Epithelial cell of prostate (primary cell): ENCODE data around the gene ZNF576.
"Not testable (repeated sequence)": the region's sequence is repeated elsewhere in the genome, so short reads cannot be mapped to it uniquely, and the experiment has no call there.

ENCODE experiments used
- DNase-seq: peaks from one replicate; pipeline ENCODE4 v3.0.0-alpha.2; 2011; ENCODE audit warnings: low read depth, low spot score
- H3K27ac ChIP-seq: fragments of 450-650 bp; 2 replicates; pipeline ENCODE4 v1.5.1; 2017; ENCODE audit warnings: mild to moderate bottlenecking

Gene ZNF576

DNA sequence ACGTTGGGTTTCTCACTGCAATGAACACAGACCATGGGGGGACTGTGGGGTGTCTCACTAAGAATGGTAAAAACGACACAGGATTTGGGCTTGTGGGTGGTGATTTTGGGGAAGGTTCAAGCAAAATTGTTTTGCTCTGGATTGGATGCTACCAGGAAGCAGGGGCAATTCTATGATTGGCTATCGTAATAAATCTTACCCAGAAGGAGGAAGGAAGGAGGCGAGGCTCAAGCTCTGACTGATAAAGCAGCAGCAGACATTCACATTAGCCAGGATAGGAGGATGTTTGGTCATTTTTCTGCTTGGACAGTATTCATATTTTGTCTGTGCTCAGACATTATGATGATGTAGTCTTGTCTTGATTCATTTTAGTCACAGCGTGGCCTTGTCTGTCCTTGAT lies 1.5 kb downstream of the ZNF576 start:
- DNase-seq, result no peak
- no peak overlapping the region for H3K27ac ChIP-seq

DNA sequence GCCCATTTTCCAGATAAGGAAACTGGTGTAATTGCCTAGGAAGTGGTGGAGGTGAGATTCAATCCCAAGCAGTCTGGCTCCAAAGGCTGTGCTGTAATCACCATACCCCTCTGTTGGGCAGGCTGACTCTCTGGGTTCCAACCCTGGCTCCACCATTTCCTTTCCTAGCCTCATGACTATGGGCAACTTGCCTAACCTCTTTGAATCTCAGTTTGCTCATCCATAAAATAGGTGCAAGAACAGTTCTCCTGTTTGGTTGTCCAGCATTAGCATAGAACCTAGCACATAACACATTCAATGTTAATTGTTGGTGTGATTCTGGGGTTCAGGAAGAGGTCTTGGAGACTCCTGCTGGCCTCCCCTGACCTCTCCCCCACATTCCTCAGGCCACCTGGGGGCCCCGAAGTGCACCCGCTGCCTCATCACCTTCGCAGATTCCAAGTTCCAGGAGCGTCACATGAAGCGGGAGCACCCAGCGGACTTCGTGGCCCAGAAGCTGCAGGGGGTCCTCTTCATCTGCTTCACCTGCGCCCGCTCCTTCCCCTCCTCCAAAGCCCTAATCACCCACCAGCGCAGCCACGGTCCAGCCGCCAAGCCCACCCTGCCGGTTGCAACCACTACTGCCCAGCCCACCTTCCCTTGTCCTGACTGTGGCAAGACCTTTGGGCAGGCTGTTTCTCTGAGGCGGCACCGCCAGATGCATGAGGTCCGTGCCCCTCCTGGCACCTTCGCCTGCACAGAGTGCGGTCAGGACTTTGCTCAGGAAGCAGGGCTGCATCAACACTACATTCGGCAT lies 2.2 kb downstream of the ZNF576 start:
- H3K27ac ChIP-seq, result no peak overlapping the region
- DNase-seq, result no peak

GRCh38 chr19:43599635-43600295 lies 3.4 kb downstream of the ZNF576 start:
- DNase-seq, result no peak

GRCh38 chr19:43600326-43600725 lies 3.9 kb downstream of the ZNF576 start:
- DNase-seq, H3K27ac ChIP-seq: not testable (repeated sequence)

More at GRCh38 chr19:43599635-43600295, 3.4 kb downstream of the ZNF576 start:
- no peak overlapping the region for H3K27ac ChIP-seq

DNA sequence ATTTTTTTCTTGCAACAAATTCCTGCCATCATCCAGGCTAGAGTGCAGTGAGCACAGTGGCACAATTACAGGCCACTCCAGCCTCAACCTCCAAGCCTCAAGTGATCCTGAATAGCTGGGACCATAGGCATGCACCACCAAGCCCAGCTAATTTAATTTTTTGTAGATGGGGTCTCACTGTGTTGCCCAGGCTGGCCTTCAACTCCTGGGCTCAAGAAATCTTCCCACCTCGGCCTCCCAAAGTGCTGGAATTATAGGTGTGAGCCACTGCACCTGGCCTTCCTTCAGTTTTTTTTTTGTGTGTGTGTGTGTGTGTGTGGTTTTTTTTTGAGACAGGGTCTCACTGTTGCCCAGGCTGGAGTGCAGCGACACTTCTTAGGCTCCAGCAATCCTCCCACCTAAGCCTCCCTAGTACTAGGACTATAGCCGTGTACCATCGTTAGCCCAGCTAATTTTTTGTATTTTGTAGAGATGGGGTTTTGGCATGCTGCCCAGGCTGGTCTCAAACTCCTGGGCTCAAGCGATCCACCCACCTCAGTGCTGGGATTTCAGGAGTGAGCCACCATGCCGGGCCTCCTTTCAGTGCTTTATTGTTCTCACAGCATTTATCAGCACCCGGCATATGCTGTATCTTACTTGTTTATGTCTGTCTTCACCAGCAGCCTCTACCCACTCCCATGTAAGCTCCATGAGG lies 9.6 kb downstream of the ZNF576 start:
- no peak for DNase-seq
- peak overlapping the region; percentile 60 for H3K27ac ChIP-seq

DNA sequence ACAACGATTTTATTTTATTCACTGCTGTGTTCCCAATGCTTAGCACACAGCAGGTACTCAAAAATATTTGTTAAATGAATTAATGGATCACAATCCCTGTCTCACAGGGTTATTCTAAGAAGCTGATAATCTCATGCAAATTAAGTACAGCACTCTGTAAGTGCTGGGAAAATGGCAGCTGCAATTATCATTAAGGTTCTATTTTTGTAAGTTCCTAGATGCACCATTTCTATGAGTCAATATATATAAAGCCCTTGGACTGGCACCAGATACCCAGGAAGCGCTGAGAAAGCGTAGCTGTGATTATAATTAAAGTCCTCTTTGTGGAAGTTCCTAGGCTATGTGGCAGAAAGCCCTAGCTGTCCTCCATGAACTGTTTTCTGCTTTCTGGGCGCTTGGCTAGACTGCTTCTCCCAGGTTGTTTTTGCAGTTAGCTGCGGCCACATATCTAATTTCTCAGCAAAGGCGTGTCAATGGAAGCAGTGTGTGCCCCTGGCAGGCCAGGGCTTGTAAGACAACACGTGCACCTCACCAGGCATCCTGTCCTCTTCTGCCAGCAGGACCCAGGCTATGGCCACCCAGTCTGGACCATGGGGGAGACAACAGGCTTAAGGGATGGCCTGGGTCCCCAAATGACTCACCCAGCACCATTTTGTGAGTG lies 10.3 kb downstream of the ZNF576 start:
- peak; percentile 14 for DNase-seq
- H3K27ac ChIP-seq, result peak overlapping the region; percentile 60

DNA sequence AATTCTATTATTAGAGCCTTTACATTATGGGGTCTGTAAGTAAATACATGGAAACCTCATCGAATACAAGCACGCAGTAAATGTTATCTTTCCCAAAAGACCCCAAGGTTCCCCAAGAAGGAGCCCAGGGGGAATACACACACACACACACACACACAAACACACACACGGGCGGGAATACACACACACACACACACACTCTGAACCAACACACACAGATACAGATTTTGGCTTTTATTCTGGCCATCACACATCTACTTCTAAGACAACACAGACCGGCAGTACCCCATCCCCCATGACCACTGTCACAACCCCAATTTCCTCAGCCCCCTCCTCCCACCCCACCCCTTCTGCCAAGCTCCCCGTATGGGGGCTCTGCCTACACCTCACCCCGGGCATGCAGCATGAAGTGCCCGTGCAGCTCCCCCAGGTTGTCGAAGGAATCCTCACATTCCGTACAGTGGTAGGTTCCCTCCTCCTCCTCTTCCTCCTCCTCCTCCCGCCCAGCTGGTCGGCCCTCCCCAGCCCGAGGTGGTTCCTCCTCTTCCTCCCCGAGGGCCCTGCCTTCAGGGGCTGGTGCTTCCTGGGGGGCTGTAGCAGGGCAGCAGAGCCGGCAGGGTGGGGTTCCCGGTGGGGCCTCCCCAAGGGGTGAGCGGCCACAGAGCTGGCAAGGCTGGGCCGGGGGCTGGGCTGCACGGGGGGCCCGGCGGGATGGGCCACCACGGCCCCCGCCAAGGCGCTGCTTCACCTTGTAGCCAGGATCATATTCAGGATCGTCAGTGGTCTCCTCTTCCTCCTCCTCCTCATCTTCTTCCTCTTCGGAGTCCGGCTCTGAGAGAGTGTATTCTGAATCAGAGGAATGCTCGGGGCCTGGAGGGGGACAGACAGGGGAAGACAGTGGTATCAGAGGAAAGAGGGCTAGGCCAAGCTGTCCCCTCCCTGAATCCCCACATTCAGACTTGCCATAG lies 11.1 kb downstream of the ZNF576 start:
- DNase-seq, result no peak
- peak overlapping the region; percentile 60 for H3K27ac ChIP-seq

- no peak for DNase-seq
- no peak overlapping the region for H3K27ac ChIP-seq
Measured at GRCh38 chr19:43609872-43610271, 13.5 kb downstream of the ZNF576 start.

GRCh38 chr19:43610493-43610892 lies 14.1 kb downstream of the ZNF576 start:
- no peak for DNase-seq
- no peak overlapping the region for H3K27ac ChIP-seq

DNA sequence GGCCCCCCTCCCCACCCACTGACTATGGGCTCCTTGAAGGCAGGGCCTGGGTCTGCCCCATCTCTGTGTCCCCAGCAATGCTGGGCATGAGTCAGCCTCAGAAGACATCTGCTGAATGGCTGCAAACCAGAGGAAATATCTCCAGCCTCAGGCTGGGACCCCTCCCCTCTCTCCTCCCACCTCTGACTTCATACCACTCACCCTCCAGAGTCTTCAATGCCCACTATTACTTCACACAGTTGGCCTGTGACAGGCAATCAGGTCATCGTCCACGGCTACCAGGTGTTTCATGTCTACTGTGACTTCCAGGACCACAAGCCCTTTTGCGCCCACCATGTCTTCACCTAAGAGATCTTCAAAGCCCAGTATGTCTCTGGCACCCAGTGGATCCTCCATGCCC lies 15.4 kb downstream of the ZNF576 start, which contains the start of gene SRRM5:
Gene SRRM5 (plus strand): TSS at position 301 of the 400 bp plus-strand sequence. CDS start 34 bp downstream, at position 335.
- H3K27ac ChIP-seq, result no peak within 1 kb of the TSS
- no peak for DNase-seq

GRCh38 chr19:43612374-43612773 lies 16.0 kb downstream of the ZNF576 start:
- no peak overlapping the region for H3K27ac ChIP-seq
- DNase-seq, result no peak

DNA sequence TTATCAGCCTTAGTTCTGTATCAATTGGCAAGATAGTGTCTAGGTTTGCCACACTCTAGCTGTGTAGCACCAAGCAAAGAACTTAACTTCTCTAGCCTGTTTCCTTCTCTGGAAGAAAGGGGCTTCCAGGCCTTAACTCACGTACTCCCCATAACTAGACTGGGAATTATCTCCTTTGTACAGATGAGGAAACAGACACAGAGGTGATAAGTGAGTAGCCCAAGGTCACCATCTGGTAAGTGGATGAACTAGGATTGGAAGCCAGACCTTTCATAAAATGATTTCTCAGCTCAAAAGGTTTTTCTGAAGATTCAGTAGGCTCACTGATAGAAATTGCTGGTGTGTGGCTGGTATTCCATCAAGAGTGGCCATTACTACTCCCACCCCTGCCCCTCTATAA lies 19.9 kb downstream of the ZNF576 start:
- DNase-seq, result no peak
- no peak overlapping the region for H3K27ac ChIP-seq

- no peak for DNase-seq
- no peak overlapping the region for H3K27ac ChIP-seq
Measured at GRCh38 chr19:43616954-43617353, 20.6 kb downstream of the ZNF576 start.

GRCh38 chr19:43618921-43619261 lies 22.5 kb downstream of the ZNF576 start:
- H3K27ac ChIP-seq, result peak overlapping the region; percentile 75
- DNase-seq, result no peak

DNA sequence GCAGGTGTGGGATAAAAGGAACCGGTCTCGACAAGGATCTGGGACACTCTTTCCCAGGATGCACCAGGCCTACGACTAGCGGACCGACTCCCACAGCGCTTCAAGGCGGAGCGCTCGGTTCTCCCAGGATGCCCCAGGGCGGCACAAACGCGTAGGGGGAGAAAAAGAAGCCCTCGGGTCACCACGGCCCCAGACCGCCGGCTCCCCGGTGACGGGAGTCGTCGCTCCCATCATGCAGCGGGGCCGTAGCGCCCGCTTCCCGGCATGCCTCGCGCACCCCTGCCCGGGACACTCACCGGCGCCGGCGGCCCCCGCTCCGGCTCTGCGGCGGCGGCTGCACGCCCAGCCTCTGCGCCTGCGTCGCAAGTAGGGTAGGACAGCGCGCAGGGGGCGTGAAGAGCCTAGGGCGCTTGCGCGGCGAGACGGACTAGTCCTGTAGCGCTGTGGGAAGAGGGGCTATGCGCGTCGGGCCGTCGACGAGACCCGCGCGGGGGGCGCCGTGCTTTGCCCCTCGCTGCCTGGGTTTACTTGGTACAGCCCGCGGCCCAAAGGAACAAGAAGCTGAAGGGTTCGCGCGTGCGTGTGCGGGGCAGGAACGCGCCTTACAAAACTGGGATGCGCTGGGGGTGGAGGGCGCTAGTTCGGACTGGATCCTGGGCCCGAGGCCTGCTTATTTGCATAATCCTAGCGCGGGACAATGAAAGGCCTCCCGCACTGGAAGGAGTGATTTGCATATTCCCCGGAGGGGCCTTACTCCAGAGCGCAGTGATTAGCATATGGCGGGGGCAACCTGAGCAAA lies 23.1 kb downstream of the ZNF576 start, which contains the start of gene ZNF428:
Gene ZNF428 (minus strand): TSS at position 368 of the 799 bp plus-strand sequence. CDS start 5,325 bp downstream, outside the sequence.
- peak within 1 kb of the TSS; percentile 75 for H3K27ac ChIP-seq
- DNase-seq, result no peak

DNA sequence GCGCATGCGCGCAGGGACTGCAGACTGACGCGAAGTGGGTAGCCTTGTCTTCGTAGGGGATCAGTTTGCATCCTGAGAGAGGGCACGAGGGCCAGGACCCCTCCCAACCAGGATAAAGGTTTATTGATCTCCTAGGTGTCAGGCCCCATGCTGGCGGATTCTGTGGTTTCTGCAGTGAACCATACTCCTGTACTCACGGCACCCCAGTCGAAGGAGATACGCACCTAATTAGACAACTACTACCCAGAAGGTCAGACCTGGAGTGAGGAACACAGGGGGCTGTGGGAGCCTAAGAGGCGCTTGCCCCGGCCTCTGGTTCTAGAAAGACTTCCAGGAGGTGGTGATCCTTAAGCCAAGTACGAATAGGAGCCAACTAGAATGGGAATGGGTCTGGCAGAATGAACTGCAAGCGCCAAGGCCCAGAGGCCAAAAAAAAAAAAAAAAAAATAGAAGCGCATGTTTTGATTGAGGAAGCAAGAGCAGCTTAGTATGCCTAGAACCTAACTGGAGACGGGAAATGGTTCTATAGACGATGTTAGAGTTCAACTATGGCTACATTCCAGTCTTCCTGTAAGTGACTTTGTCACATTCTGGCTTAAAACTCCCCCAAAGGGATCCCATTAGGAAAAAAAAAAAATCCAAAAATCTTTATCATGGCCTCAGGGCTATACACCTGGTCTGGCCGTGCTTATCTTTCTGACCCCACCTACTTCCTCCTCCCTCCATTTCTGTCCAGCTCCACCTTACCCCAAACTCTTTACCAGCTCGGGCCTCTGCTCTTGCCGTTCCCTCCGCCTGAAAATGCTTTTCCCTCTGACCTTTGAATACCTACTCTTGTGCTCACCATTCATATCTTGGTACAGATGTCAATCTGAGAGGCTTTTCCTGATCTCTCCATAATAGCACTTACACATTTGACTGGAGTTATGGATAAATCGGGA lies 23.9 kb downstream of the ZNF576 start:
- no peak for DNase-seq
- peak overlapping the region; percentile 75 for H3K27ac ChIP-seq

GRCh38 chr19:43622070-43622469 lies 25.7 kb downstream of the ZNF576 start:
- DNase-seq, result no peak
- no peak overlapping the region for H3K27ac ChIP-seq
